Right ventricle myocardium inferior (tissue), 1 donor: Measurements from ENCODE around the gene TAF6L. TPM values are rescaled to one million over a fixed set of nuclear protein-coding genes. Genes with fewer than 3 reads are reported as not detected.
"Not testable (repeated sequence)": the region's sequence is repeated elsewhere in the genome, so short reads cannot be mapped to it uniquely, and the experiment has no call there.

Experiments
- ATAC-seq: fragments of 200-7000 bp; cut with Tn5 transposase; one replicate; pipeline ENCODE4 v1.9.1; 2020; ENCODE audit warnings: mild to moderate bottlenecking, moderate library complexity
- DNase-seq: peaks from one replicate; pipeline ENCODE4 v3.0.0; 2021; ENCODE audit errors: missing footprints
- intact Hi-C: fragments of 100-400 bp; cut with DNase I; formaldehyde crosslinking; loops from one replicate; pipeline ENCODE4 v1.11.0; 2022
- total RNA-seq: library from RNA; stranded (reverse); fragmentation: NEBNext Ultra II Directional; extraction: Animal tissue kit (Norgen Biotek cat#: 25700); gene quantifications from one replicate; pipeline ENCODE4 v1.2.1, GENCODE V29; 2021
- donor health status: DM: no; HTN: yes; CAD: no; lungs with severe emphysema.

Gene TAF6L
- total RNA-seq, 1 donor from 2014 or later, result 8.2 TPM

DNA sequence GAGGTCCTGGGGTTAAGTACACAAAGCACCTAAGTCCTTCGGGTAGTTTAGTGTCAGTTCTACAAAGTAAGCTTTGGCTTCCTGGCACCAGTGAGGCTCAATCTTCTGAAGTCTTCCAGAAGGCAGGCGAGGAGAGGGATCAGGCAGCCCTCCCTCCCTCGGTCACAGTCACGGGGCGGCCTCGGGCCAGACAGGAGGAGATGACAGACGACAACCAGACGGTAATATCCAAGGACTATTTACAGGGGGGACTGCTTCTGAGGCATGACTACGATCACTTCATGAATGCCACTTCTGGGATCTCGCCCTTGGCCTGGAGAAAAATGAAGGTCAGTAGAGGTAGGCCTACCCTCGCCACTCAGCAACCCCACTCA is 21.0 kb downstream of the TAF6L start:
- ATAC-seq (peak; percentile 32), DNase-seq (peak; percentile 71)

DNA sequence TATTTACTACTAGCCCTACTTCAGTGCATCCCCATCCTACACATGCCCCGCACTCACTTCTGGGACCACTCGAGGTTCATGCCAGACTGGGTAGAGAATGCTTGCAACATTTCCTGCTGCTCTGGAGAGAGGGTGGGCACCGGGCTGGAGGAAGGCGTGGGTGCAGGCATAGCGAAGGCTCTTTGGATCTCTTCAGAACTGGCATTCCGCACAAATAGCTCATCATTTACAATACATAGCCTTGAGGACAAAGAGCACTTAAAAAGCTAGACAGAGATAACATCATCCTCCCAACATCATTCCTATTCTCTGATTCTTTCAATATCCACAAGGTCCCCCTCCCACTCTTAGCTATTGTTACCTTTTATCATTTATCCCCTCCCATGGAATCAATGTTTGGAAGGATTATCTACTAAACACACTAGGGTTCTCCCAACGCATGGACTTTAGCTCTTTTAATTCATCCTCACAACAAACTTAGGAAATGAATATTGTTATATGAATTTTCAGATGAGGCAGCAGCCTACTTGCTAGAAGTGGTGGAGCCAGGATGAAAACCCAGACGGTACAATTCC is 23.1 kb downstream of the TAF6L start:
- intact Hi-C loops, result no loop called here
- ATAC-seq, result no peak
- DNase-seq, result no peak

More for the DNA sequence above, 21.0 kb downstream of the TAF6L start:
- intact Hi-C loops, result no loop called here

DNA sequence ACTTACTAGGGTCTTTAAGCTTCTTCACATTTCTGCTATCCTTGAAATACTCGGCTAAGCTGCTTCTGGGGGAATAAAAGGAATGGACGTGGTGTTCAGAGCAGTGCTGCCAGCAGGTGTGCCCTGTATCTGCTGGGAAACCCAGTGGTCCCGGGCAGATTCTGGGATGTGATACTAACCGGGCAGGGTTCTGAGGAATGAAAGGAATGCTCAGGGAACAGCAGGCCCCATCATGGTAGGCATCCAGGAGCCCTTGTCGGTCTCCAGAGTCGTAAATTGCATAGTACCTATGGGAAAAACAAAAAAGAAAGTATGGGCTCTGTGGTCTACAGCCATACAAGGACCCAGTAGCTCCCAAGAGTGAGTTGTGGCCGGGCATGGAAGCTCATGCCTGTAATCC is 25.1 kb downstream of the TAF6L start:
- no peak for ATAC-seq
- no peak for DNase-seq
- intact Hi-C loops, result no loop called here

DNA sequence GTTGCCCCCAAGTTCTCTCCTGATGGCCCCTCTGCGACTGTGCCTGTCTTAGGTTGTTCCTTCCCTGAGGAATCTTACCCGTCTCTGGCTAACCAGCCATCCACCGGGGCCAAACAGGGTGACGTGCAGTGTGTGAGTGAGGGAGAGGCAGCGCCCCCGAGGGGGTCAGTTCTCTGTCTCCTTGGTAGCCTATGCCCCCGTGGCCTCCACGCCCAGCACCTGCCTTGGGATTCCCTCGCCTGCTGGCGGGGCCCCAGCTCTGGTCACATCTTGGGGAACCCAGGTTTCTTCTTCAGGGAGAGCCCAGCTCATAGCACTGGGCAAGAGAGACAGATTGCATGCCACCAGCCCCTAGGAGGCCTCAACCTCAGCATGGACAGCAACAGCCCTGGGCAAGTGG is 28.3 kb downstream of the TAF6L start:
- ATAC-seq (no peak), DNase-seq (no peak)
- intact Hi-C loops, result no loop called here

DNA sequence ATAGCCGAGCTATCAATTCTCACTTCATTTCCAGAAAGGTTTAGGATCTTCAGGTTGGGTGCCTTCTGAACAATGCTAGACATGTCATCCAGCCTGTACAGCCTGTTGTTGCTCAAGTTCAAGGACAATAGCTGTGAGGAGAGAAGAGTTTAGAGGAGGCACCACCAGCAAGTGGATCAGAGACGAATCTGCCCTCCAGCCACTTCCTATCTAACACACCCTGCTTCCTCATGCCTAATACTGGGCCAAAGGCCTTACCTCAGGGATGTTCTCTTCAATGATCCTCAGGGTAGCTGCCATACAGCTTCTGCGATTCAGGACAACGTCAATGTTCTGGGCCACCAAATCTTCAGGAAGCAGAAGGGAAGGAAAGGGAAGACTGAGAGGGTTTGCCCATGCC is 29.9 kb downstream of the TAF6L start:
- intact Hi-C loops, result no loop called here
- ATAC-seq, result no peak
- DNase-seq, result no peak

DNA sequence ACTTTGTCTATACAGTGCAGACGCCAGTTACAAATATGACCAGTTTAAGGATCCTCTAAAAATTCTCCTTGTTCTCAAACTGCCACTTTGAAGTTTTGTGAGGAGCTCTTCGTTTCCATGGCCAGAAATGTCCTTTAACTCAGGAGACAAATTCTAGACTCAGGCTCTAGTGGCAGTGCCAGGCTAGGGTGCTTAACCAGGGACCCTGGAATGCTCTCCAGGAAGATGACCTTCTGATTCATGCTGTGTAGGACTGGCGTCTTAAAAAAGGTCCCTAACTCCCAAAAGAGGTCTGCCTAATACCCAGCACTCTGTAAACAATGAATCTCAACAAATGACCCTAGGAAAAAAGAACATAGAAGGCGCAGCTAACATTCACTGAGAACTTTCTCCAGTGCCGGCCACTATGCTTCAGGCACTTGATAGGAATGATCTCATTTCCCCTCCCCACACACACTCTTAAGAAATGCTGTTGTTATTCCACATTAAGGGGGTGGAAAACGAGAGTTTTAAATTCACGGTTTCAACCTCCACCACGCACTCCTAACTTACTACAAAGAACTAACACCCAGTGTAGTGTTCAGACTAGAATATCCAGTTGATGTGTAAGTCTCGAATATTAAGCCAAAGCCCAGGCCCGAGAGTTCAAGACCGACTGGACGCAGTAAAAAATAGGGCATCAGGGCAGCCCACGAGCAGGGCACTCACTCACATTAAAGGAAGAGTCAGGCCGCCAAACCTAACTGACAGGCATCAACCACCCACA is 33.3 kb downstream of the TAF6L start:
- intact Hi-C loops, result loop anchor here (2.0 kb wide), 1 partner anchor 36 kb away; no protein-coding TSS in a partner anchor
- DNase-seq (no peak), ATAC-seq (no peak)

DNA sequence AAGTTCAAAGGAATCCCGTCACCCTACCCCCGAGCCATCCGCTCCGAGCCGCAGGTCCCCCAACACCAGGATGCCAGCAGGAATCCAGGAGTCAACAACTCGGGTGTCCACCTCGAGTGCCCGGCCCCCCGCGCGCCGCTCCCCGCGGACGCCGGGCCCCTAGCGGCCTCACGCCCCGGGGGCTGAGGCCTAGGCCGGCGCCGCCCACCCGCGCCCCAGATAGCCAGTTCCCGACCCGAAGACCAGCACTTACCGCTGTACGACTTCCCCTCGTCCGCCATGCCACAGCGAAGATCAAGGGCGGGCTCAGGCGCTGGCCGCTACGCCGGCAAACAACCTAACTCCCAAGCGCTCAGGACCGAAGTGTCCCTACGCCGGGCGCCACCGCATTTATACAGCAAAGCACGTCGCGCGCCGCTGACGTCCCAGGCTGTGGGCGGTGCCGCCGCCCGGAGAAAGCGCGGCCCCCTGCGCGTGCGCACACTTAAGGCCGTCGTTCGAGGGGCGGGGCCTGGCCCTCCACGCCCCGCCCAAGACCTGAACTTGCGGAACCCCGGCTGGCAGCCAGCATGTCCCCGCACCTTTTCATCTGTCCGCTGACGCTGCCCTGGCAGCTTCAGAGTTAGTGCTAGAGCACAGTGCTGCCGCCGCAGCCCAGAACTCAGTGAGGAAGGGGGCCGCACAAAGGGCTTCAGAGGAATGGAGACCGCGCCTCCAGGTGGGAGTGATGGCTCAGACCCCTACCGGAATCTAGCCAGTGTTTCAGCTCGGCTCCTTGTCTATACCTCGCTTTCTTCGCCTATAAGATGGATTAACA is 34.1 kb downstream of the TAF6L start, which contains the start of gene NXF1:
Gene NXF1, minus strand, starts transcription at position 365 of the 817 bp plus-strand sequence. Its CDS starts 84 bp downstream, at position 281.
- intact Hi-C loops, result loop anchor here (2.0 kb wide), 1 partner anchor 36 kb away; no protein-coding TSS in a partner anchor
- ATAC-seq, result peak; percentile 93

DNA sequence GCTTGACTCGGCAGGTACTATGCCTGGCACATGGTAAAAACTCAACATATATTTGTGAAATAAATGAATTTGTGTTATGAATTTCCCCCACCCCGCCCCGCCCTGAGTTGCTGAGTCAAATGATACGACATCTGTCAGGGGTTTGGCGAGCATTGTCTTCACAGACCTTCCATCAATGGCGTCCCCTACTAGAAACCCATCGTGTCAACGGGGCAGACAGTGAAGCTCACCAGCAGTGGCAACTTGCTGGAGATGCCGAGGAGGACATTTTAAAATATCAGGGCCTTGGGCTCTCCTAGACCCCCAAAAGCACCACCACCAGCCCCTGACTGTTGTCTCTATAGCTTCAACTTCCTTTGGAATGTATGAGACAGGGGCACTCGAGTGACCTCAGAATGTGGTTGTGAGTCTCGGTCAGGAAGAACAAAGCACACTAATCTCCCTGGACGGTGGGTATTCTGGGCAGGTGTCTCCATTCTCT is 34.8 kb downstream of the TAF6L start:
- DNase-seq (no peak), ATAC-seq (no peak)
- intact Hi-C loops, result loop anchor here (2.0 kb wide), 1 partner anchor 35 kb away; no protein-coding TSS in a partner anchor

More for the DNA sequence above, 34.1 kb downstream of the TAF6L start, which contains the start of gene NXF1:
- DNase-seq, result peak; percentile 98

DNA sequence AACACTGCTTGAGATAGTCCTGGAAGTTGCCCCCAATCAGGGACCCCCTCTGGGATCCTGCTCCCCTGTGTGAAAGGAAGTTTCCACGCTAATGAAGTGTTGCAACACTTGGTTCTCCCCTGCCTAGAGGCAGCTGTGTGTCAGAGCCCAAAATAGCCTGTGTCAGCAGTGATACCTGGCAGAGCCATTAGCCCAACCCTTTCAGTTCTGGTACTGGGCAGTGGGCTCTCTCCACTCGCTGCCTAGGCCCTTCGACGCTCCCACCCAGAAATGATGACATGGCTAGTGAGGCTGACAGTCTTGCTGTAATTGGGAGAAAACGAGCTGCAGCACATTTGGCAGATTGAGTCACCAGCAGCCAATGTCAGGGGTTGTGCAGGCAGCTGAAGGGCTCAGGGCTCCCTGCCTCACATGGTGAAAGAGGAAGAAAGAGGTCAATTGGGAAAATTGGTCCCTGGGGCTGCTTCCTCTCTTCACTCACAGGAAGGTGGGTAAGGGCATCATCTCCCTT is 35.5 kb downstream of the TAF6L start:
- no peak for DNase-seq
- peak; percentile 57 for ATAC-seq
- intact Hi-C loops, result no loop called here

DNA sequence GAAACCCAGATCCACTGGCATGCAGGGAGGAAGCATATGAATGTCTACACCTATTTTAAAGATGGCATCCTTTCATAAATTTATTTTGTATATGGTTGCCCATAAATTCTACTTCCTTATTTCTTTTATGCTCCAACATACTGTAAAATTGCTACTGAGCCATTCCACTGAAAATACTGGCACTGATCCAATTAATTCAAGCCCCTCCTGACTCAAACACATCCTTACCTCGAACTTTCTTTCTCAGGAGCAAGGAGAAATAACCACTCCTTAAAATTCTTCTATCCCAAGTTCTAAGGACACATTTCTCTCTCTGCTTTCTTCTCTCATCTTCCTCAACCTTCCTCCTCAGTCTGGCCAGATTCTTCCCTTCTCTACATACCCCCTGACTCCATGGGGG is 39.6 kb downstream of the TAF6L start:
- DNase-seq (no peak), ATAC-seq (no peak)
- intact Hi-C loops, result no loop called here

DNA sequence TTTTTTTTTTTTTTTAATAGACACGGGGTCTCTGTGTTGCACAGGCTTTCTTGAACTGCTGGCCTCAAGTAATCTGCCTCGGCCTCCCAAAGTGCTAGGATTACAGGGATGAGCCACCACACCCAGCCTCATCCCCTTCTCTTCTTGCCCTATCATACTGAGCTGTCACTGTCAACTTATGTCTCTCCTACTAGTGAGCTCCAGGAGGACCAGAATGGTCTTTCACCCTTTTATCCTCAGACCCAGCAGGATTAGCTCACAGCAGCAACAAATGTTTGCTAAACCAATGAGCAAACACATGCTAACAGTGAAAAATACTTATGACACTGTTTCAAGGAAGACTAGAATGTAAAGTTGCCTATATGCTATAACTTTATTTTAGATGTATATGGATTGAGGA is 40.5 kb downstream of the TAF6L start:
- intact Hi-C loops, result no loop called here
- ATAC-seq (no peak), DNase-seq (no peak)

DNA sequence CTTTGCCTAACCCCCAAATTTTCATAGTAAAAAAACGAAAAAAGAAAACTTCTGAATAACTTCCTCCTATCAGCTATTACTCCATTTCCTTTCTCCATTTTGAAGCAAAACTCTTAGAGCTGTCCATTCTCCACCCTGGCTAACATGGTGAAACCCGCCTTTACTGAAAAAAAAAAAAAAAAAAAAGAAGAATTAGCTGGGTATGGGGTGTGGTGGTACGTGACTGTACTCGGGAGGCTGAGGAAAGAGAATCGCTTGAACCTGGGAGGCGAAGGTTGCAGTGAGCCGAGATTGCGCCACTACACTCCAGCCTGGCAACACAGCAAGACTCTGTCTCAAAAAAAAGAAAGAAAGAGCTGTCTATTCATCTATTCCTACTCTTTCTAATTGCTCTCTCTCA is 45.4 kb downstream of the TAF6L start:
- ATAC-seq, result peak; percentile 52
- no peak for DNase-seq

DNA sequence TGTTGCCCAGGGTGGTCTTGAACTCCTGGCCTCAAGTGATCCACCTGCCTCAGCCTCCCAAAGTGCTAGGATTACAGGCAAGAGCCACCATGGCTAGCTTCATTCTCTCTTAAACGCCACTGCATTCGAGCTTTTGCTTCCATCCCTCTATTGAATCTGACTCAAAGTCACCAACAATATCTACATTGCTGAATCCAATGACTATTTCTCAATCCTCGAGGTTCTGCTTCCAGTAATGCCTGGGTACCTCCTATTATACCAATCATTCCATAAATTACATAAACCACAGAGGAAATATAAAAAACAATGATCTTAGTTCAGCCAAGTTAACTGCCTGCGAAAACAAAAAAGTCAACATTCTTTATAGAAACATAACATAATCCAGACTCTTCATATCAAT is 45.9 kb downstream of the TAF6L start:
- DNase-seq (no peak), ATAC-seq (no peak)
- intact Hi-C loops, result no loop called here

More for the DNA sequence above, 45.4 kb downstream of the TAF6L start:
- intact Hi-C loops, result no loop called here

DNA sequence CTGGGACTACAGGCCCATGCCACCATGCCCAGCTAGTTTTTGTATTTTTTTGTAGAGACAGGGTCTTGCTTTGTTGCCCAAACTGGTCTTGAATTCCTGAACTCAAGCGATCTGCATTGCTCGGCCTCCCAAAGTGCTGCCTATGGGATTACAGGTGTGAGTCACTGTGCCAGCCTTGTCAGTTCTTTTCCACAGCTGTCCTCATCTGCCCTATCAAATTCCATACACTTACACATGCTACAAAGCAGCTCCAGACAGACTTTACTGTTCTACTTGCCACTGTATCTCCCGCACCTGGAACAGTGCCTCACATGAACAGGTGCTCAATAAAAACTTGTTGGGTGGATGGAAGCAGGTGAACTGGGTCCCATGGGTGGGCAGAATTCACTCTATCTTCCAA is 52.5 kb downstream of the TAF6L start:
- intact Hi-C loops, result no loop called here
- no peak for ATAC-seq
- no peak for DNase-seq

DNA sequence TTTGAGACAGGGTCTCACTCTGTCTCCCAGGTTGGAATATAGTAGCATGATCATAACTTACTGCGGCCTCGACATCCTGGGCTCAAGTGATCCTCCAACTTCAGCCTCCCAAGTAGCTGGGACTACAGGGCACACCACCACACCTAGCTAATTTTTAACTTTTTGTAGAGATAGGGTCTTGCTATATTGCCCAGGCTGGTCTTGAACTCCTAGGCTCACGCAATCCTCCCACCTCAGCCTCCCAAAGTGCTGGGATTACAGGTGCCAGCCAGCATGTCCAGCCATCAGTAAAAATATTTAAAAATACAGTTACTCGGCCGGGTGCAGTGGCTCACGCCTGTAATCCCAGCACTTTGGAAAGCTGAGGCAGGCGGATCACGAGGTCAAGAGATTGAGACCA is 56.9 kb downstream of the TAF6L start:
- ATAC-seq, intact Hi-C loops, DNase-seq: not testable (repeated sequence)

DNA sequence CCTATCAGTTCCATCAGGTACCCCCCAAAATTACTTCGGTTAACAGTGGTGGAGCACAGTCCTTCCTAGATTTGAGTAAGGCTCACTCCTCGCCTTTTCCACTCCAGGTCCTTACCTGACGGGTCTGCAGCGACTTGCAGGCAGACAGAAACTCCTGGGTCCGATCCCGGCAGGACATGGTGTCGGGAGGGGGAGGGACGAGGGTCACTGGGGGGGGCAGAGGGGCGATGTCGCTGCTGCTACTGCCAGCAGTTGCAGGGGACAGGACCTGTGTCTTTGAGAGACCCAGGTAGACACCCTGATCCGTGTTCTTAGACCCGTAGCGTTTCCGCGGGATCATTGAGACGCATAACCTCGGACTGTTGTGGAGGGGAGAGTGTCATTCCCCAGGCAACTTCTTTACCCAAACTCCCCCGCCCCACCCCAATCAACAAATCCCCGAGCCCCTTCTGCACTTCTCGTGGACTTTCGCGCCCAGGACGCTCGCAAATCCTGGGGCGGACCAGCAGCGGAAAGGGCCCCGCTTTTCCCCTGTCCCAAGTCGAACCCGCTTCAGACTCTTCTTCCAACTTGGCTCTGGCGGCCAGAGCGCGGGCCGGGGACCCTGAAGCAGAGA is 59.8 kb downstream of the TAF6L start:
- ATAC-seq (no peak), DNase-seq (no peak)
- intact Hi-C loops, result loop anchor here (5.0 kb wide), 2 partner anchors 44 to 104 kb away; partner anchors contain the start of genes HNRNPUL2, TMEM179B and TTC9C

DNA sequence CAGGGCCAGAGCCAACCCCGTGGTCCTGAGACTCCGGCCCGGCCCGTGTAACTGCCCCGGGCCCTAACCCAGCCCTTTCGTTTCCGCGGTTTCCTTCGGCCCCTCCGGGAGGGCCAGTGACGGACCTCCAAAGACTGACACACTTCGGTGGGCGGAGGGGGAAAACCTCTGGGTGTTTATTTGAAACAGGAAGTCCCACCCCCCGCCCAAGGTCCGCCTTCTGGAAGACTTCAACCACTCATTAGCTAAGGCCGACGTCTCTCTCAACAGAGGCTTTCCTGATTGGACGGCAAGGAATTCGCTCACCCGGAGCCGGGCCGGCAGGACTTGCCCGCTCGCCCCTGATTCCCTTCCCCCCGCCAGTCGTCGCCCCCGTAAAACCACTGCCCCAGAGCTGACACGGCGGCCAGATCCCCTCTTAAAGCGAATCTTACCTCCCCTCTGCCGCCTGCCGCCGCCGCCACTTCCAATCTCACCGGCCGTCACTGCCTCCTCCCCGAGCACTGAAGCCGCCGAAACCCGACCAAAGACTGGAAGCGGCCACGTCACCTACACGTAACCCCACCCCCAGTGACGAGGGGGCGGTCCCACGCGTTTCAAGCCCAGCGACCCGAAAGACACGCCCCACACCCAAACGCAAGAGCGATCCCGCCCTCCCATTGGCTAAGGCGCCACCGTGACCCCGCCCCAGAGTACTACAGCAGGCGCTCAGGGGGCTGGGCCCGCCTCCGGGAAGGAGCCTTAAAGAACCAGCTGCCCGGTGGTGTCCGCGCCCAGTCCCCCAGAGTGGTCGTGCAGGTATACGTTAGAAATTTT is 60.5 kb downstream of the TAF6L start, which contains the start of gene STX5:
Gene STX5, minus strand, starts transcription at position 532 of the 816 bp plus-strand sequence. CDS start 808 bp downstream, outside the sequence.
- ATAC-seq, result peak; percentile 99
- intact Hi-C loops, result loop anchor here (5.0 kb wide), 2 partner anchors 44 to 104 kb away; partner anchors contain the start of genes HNRNPUL2, TMEM179B and TTC9C
- DNase-seq, result peak; percentile 100
